Kidney (tissue), 14 donors: ENCODE data around the gene CRYBG1. TPM values are rescaled to one million over a fixed set of nuclear protein-coding genes. Genes with fewer than 3 reads are reported as not detected.

ENCODE experiments used
- DNase-seq, 5 donors: peaks; one replicate each; pipeline ENCODE4 v3.0.0-alpha.2; 2013 to 2020
- FAIRE-seq: peaks from 2 replicates; lab custom pipeline; 2012; peaks lifted over from hg19 to GRCh38; lab: Jason Lieb, UNC
- H3K27ac ChIP-seq, 2 donors: one replicate each; pipeline ENCODE4 v1.7.0; 2013; ENCODE audit warnings: low read depth in 2 of 2, low read length in 2 of 2, inconsistent platforms in 1 of 2
- H3K27me3 ChIP-seq: one replicate; pipeline ENCODE4 v1.7.1; 2013; ENCODE audit warnings: low read length, inconsistent platforms; ENCODE audit not compliant: control insufficient read depth, insufficient read depth
- H3K36me3 ChIP-seq, 3 donors: one replicate each; pipeline versions ENCODE4 v1.7.0 to v1.7.1; 2013; ENCODE audit warnings: low read length in 3 of 3, control low read depth in 1 of 3, inconsistent platforms in 1 of 3; ENCODE audit not compliant: insufficient read depth in 3 of 3, control insufficient read depth in 2 of 3
- H3K4me1 ChIP-seq, 3 donors: one replicate each; pipeline versions ENCODE4 v1.7.0 to v1.7.1; 2013; ENCODE audit warnings: low read length in 3 of 3, inconsistent platforms in 1 of 3, low read depth in 1 of 3; ENCODE audit not compliant: control insufficient read depth in 2 of 3, insufficient read depth in 2 of 3
- H3K4me3 ChIP-seq, 3 donors: one replicate each; pipeline versions ENCODE4 v1.7.0 to v1.8.1; 2013; ENCODE audit warnings: low read length in 3 of 3, control low read depth in 1 of 3, inconsistent platforms in 1 of 3
- H3K9ac ChIP-seq, 3 donors: one replicate each; pipeline versions ENCODE4 v1.7.0 to v1.7.1; 2013; ENCODE audit warnings: low read length in 3 of 3, control low read depth in 1 of 3, inconsistent platforms in 1 of 3
- H3K9me3 ChIP-seq, 3 donors: one replicate each; pipeline versions ENCODE4 v1.7.0 to v1.7.1; 2013; ENCODE audit warnings: low read length in 3 of 3, control low read depth in 1 of 3, inconsistent platforms in 1 of 3; ENCODE audit not compliant: control insufficient read depth in 2 of 3, insufficient read depth in 1 of 3
- CTCF ChIP-seq: IDR thresholded peaks from 3 replicates; pipeline ENCODE4 v1.5.1; 2012; ENCODE audit warnings: mild to moderate bottlenecking, moderate library complexity, borderline replicate concordance; ENCODE audit not compliant: insufficient read depth; ENCODE audit errors: extremely low read depth
- intact Hi-C: fragments of 100-400 bp; cut with DNase I; formaldehyde crosslinking; loops from one replicate; pipeline ENCODE4 v1.11.1; 2022
- polyA plus RNA-seq: library from polyadenylated mRNA; stranded (reverse); fragments of 350-450 nt; fragmentation: Illumina TruSeq; extraction: RNeasy Lipid Tissue Mini Kit (QIAGEN cat#74804); gene quantifications from one replicate; pipeline ENCODE4 v1.2.3, GENCODE V29; 2014; ENCODE audit warnings: low read depth, low replicate concordance; ENCODE audit not compliant: insufficient read depth
- total RNA-seq: library from RNA; stranded (reverse); fragmentation: NEBNext Ultra II Directional; extraction: Animal tissue kit (Norgen Biotek cat#: 25700); gene quantifications from one replicate; pipeline ENCODE4 v1.2.1, GENCODE V29; 2021
- donor health status: control.
- donor health status: control.
- donor health status: control.
- donor health status: control.
- donor health status: control.
- donor health status: DM: yes; HTN: yes; CAD: no.
- donor health status: Normal renal cell carcinoma (clear cell type).

Gene CRYBG1
- total and polyA plus RNA-seq, 2 donors from 2014 or later, result 7.0 to 32.6 TPM

- no peaks in the 10 kb centered on the region for H3K9me3 ChIP-seq
- intact Hi-C loops, result no loop called here
- H3K36me3 ChIP-seq, result no peaks in the 10 kb centered on the region
- H3K9ac ChIP-seq, result no peak overlapping the region
- no peaks in the 10 kb centered on the region for H3K27me3 ChIP-seq
- H3K4me1 ChIP-seq, result peaks cover 0 to 8% (median 0%) of the 10 kb centered on the region in 3 donors
- H3K4me3 ChIP-seq, result no peak overlapping the region
- H3K27ac ChIP-seq, result no peak overlapping the region
- FAIRE-seq, result no peak
- no peak for TF ChIP-seq CTCF
- DNase-seq, result no peak
These were observed 92.1 kb downstream of the CRYBG1 start for GRCh38 chr6:106452628-106453027.

GRCh38 chr6:106453756-106454367, 93.3 kb downstream of the CRYBG1 start:
- DNase-seq (no peak), FAIRE-seq (no peak)
- intact Hi-C loops, result no loop called here
- Histone ChIP-seq H3K27ac (no peak overlapping the region), H3K36me3 (no peaks in the 10 kb centered on the region), H3K9me3 (no peaks in the 10 kb centered on the region), H3K4me1 (peaks cover 0 to 8% (median 4%) of the 10 kb centered on the region in 3 donors), H3K27me3 (no peaks in the 10 kb centered on the region), H3K9ac (no peak overlapping the region), H3K4me3 (no peak overlapping the region)
- TF ChIP-seq CTCF, result no peak

- no peaks in the 10 kb centered on the region for H3K9me3 ChIP-seq
- no peaks in the 10 kb centered on the region for H3K36me3 ChIP-seq
- TF ChIP-seq CTCF, result no peak
- no peak overlapping the region for H3K27ac ChIP-seq
- no peaks in the 10 kb centered on the region for H3K27me3 ChIP-seq
- DNase-seq (no peak), FAIRE-seq (no peak)
- intact Hi-C loops, result no loop called here
- H3K4me1 ChIP-seq, result peaks cover 0 to 7% (median 2%) of the 10 kb centered on the region in 3 donors
- no peak overlapping the region for H3K9ac ChIP-seq
- H3K4me3 ChIP-seq, result peak overlapping the region in 1 of 3 donors; percentile 31
These were observed 96.2 kb downstream of the CRYBG1 start for GRCh38 chr6:106456756-106457155.
